ENCODE results near the gene MAS1. TPM values are rescaled to one million over a fixed set of nuclear protein-coding genes. Genes with fewer than 3 reads are reported as not detected.
"Not testable (repeated sequence)": the region's sequence is repeated elsewhere in the genome, so short reads cannot be mapped to it uniquely, and the experiment has no call there.

MAS1 gene
- total RNA-seq, 1 experiment from 2014 or later = not detected

- H3K36me3 ChIP-seq = no peaks in the 10 kb centered on the region
- DNase-seq = no peak
- no peaks in the 10 kb centered on the region for H3K27me3 ChIP-seq
- H3K9me3 ChIP-seq = no peaks in the 10 kb centered on the region
- no peak overlapping the region for H3K4me3 ChIP-seq
These were observed 11.8 kb downstream of the MAS1 start for GRCh38 chr6:159902620-159903019.

DNA sequence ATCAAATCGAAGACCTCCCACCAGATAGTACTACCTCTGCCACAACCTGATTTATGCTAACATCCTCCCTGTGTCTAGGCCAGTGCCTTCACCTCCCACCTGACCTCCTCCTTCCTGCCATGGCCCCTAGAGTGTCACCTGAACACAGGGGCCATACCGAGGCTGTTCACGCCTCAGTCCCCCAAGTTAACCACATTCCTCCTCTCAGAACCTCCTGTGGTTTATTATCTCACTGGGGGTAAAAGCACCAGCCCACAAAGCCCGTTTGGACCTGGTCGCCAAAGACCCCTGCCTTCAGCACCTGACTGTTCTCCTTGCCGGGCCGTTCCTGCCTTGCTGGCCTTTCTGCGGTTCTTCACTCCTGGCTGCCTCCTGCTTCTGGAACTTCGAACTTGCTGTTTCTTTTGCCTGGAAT lies 13.7 kb downstream of the MAS1 start:
- Histone ChIP-seq H3K9me3 (no peaks in the 10 kb centered on the region), H3K36me3 (no peaks in the 10 kb centered on the region), H3K27me3 (peaks cover 3% of the 10 kb centered on the region; the same call in 1 of the 2 replicates), H3K4me3 (no peak overlapping the region)
- DNase-seq = no peak

GRCh38 chr6:159906400-159906799 lies 15.6 kb downstream of the MAS1 start:
- Histone ChIP-seq H3K4me3 (no peak overlapping the region), H3K9me3 (no peaks in the 10 kb centered on the region), H3K27me3 (peaks cover 3% of the 10 kb centered on the region; the same call in 1 of the 2 replicates), H3K36me3 (no peaks in the 10 kb centered on the region)
- no peak for DNase-seq

GRCh38 chr6:159908535-159908934 lies 17.7 kb downstream of the MAS1 start:
- Histone ChIP-seq H3K27me3 (peaks cover 3% of the 10 kb centered on the region; the same call in 1 of the 2 replicates), H3K9me3 (no peaks in the 10 kb centered on the region), H3K4me3 (no peak overlapping the region), H3K36me3 (no peaks in the 10 kb centered on the region)
- no peak for DNase-seq

- Histone ChIP-seq H3K4me3 (no peak overlapping the region), H3K9me3 (no peaks in the 10 kb centered on the region), H3K36me3 (no peaks in the 10 kb centered on the region), H3K27me3 (peaks cover 3% of the 10 kb centered on the region; the same call in 1 of the 2 replicates)
- DNase-seq = no peak
These were observed 18.2 kb downstream of the MAS1 start for GRCh38 chr6:159908979-159909378.

DNA sequence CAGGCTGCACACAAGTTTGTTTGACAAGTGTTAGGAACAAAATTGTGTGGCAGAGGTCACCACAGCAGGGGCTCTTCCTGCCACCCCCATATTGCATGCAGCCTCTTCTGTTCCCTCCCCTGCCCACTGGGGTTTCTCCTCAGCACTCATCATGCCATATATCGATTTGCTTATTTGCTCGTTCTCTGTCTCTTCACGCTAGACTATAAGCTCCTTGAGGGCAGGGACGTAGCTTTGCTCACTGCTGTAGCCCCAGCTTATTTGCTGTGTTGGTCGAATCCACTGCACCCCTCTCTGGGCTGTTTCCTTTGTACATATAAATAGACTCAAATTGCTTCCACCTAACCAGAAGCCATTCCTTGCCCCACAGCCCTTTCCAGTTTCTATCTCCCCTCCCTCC lies 19.6 kb downstream of the MAS1 start:
- no peaks in the 10 kb centered on the region for H3K9me3 ChIP-seq
- no peak for DNase-seq
- H3K4me3 ChIP-seq = no peak overlapping the region
- H3K27me3 ChIP-seq = peaks cover 3% of the 10 kb centered on the region; the same call in 1 of the 2 replicates
- H3K36me3 ChIP-seq = no peaks in the 10 kb centered on the region

DNA sequence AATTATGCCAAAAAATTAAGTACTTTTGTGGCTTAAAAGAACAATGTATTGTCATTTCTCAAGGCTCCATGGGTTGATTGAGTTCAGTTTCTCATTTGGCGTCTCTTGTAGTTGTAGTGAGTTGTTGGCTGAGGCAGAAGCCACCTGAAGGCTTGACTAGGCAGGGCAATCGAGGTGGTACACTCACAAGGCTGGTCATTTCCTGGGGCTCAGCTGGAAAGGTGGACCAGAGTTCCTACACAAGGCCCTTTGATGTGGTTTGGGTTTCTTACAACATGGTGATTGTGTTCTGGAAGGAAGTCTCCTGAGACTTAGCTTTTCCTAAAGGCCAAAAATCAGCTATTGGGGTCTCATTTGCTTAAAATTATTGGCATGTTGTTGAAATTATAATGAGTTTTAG lies 22.6 kb downstream of the MAS1 start:
- DNase-seq = no peak
- H3K36me3 ChIP-seq = no peaks in the 10 kb centered on the region
- peaks cover 3% of the 10 kb centered on the region; the same call in 1 of the 2 replicates for H3K27me3 ChIP-seq
- no peaks in the 10 kb centered on the region for H3K9me3 ChIP-seq
- H3K4me3 ChIP-seq = no peak overlapping the region

DNA sequence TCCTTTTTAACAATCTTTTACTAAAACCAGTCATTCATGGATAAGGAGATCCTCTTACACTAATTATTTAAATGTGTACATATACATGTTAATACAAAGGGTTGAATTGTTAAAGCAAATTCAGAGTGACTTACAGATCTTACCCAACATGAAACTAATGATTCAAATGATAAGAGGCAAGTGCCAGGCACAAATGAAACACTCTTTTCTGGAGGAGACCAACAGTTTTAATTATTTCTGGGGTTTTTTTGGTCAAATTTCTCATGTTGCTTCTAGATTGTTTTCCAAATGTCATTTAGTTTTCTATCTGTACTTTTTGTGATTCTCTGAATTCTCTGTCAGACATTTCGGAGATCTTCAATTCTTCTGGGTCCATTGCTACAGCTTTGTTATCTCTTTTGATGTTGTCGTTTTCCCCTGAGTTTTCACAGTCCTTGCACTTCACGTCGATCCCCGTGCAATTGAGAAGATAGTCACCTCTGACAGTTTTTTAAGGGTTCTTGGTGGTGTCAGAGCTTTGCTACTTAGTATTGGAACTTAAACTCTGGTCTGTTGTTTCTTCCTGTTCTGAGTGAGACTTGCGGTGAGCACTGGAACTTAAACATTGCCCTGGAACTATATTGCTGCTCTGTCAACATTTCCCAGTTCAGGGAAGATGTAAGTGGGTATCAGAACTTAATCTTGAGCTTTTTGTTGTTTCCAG lies 23.2 kb downstream of the MAS1 start:
- H3K9me3 ChIP-seq = no peaks in the 10 kb centered on the region
- no peak overlapping the region for H3K4me3 ChIP-seq
- H3K36me3 ChIP-seq = no peaks in the 10 kb centered on the region
- H3K27me3 ChIP-seq = peaks cover 3% of the 10 kb centered on the region; the same call in 1 of the 2 replicates
- no peak for DNase-seq

GRCh38 chr6:159914565-159914923 lies 23.8 kb downstream of the MAS1 start:
- no peak for DNase-seq
- Histone ChIP-seq H3K9me3 (no peaks in the 10 kb centered on the region), H3K27me3 (no peaks in the 10 kb centered on the region), H3K36me3 (no peaks in the 10 kb centered on the region), H3K4me3 (no peak overlapping the region)

GRCh38 chr6:159915397-159915796 lies 24.6 kb downstream of the MAS1 start:
- no peak overlapping the region for H3K4me3 ChIP-seq
- H3K27me3 ChIP-seq = no peaks in the 10 kb centered on the region
- H3K36me3 ChIP-seq = no peaks in the 10 kb centered on the region
- H3K9me3 ChIP-seq = no peaks in the 10 kb centered on the region
- DNase-seq = no peak

- Histone ChIP-seq H3K9me3 (no peaks in the 10 kb centered on the region), H3K27me3 (no peaks in the 10 kb centered on the region), H3K36me3 (no peaks in the 10 kb centered on the region), H3K4me3 (no peak overlapping the region)
- no peak for DNase-seq
These were observed 25.4 kb downstream of the MAS1 start for GRCh38 chr6:159916237-159916636.

- H3K36me3 ChIP-seq = no peaks in the 10 kb centered on the region
- no peak overlapping the region for H3K4me3 ChIP-seq
- no peaks in the 10 kb centered on the region for H3K27me3 ChIP-seq
- no peaks in the 10 kb centered on the region for H3K9me3 ChIP-seq
- DNase-seq = no peak
These were observed 26.0 kb downstream of the MAS1 start for GRCh38 chr6:159916752-159917151.

DNA sequence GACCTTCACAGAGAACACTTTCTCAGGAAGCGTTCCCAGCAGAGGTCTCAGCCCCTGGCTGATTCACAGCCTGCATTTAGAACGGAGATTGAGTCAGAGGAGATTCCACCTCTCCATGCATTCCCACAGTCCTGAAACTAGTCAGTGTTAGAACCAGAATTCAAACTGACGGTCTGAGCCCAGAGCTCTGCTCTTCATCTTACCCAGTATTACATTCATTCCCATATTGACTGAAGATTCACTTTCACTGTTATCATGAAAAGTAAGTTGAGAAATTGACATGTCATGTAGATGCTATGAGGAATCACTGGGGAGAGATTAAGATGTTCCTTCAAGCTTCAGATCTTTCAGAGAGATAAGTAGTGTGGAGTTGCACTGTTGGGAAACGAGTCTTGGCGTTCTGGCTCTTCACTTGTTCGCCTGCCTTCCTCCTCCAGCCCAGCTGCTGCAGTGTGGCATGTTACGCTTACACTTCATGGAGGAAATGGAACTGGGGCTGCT lies 28.3 kb downstream of the MAS1 start:
- no peak for DNase-seq
- Histone ChIP-seq H3K4me3 (no peak overlapping the region), H3K36me3 (no peaks in the 10 kb centered on the region), H3K9me3 (no peaks in the 10 kb centered on the region), H3K27me3 (no peaks in the 10 kb centered on the region)

GRCh38 chr6:159919800-159920199 lies 29.0 kb downstream of the MAS1 start:
- DNase-seq = no peak
- Histone ChIP-seq H3K9me3 (no peaks in the 10 kb centered on the region), H3K4me3 (no peak overlapping the region), H3K36me3 (no peaks in the 10 kb centered on the region), H3K27me3 (no peaks in the 10 kb centered on the region)

GRCh38 chr6:159924150-159924549 lies 33.4 kb downstream of the MAS1 start:
- not testable (repeated sequence) for H3K4me3 ChIP-seq, H3K27me3 ChIP-seq, H3K9me3 ChIP-seq, DNase-seq, H3K36me3 ChIP-seq

DNA sequence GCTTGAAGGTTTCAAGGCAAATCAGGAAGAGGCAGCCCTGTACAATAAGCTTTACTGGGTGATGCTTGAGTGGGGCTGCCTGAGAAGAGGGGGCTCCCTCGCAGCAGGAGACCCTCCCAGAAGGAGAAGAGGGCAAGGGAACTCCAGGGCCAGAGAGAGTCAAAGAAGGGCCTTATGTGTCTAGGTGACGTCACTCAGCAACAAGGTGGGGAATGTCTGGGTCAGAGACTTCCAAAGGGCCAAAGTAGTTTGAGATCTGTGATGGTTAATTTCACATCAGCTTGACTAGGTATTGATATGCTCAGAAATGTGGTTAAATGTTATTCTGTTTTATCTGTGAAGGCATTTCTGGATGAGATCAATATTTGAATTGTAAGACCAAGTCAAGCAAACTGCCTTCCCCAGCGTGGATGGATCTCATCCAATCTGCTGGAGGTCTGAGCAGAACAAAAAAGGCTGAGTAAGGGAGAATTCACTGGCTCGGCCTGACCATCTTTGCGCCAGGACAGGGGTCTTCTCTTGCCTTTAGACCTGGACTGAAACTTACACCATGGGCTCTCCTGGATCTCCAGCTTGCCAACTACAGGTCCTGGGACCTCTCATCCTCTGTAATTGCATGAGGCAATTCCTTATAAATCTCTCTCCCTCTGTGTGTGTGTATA lies 35.9 kb downstream of the MAS1 start:
- no peaks in the 10 kb centered on the region for H3K27me3 ChIP-seq
- H3K9me3 ChIP-seq = no peaks in the 10 kb centered on the region
- no peak for DNase-seq
- no peak overlapping the region for H3K4me3 ChIP-seq
- H3K36me3 ChIP-seq = no peaks in the 10 kb centered on the region

DNA sequence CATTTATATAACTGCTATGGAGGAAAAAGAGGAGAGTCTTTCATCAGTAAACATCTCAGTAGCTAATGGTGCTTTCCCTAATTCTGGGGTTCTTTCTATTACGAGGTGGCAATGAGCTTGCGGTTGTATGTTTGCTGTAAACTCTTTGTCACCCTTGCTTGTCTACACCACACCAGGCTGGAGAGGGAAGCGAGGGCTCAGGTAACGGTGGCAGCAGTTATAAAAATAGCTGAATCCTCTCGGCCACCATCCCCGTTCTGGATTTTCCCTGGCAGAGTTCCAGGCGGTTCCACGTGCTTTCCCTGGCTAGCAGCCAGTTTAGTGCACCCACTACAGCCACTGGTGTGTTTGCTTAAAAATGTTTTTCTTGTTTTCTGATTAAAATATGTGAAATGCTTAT lies 39.0 kb downstream of the MAS1 start:
- no peaks in the 10 kb centered on the region for H3K36me3 ChIP-seq
- H3K27me3 ChIP-seq = no peaks in the 10 kb centered on the region
- H3K9me3 ChIP-seq = no peaks in the 10 kb centered on the region
- no peak overlapping the region for H3K4me3 ChIP-seq
- DNase-seq = no peak

- H3K9me3 ChIP-seq = peaks cover 10% of the 10 kb centered on the region
- no peak for DNase-seq
- no peaks in the 10 kb centered on the region for H3K27me3 ChIP-seq
These were observed 40.3 kb downstream of the MAS1 start for GRCh38 chr6:159931112-159931511.

More at GRCh38 chr6:159931112-159931511, 40.3 kb downstream of the MAS1 start:
- Histone ChIP-seq H3K4me3 (no peak overlapping the region), H3K36me3 (no peaks in the 10 kb centered on the region)
